Natural killer cell (primary cell): Measurements from ENCODE around the gene ARHGAP24. TPM values are rescaled to one million over a fixed set of nuclear protein-coding genes. Genes with fewer than 3 reads are reported as not detected.

Experiments
- ATAC-seq, 3 donors: fragments of 150-1000 bp in 2 of 3; fragments of 200-7000 bp in 1 of 3; cut with Tn5 transposase; 1 replicate in 1 of 3; 2 replicates in 2 of 3; pipeline ENCODE4 v1.10.0; 2021; ENCODE audit warnings: mild to moderate bottlenecking in 2 of 3, moderate library complexity in 2 of 3
- DNase-seq, 2 donors: peaks; one replicate each; pipeline versions ENCODE4 v3.0.0 to v3.0.0-alpha.2; 2013 to 2021; ENCODE audit warnings: mixed read lengths in 1 of 2
- H3K27ac ChIP-seq: one replicate; pipeline ENCODE4 v1.5.1; 2013; ENCODE audit warnings: mild to moderate bottlenecking, low read length
- H3K27me3 ChIP-seq: one replicate; pipeline ENCODE4 v1.6.1; 2013; ENCODE audit warnings: low read length; ENCODE audit not compliant: control insufficient read depth, insufficient read depth
- H3K36me3 ChIP-seq: one replicate; pipeline ENCODE4 v1.6.1; 2013; ENCODE audit warnings: low read length; ENCODE audit not compliant: control insufficient read depth, insufficient read depth
- H3K4me1 ChIP-seq: one replicate; pipeline ENCODE4 v1.6.1; 2013; ENCODE audit warnings: low read length; ENCODE audit not compliant: control insufficient read depth, insufficient read depth
- H3K4me3 ChIP-seq: one replicate; pipeline ENCODE4 v1.5.1; 2013; ENCODE audit warnings: low read length
- H3K9me3 ChIP-seq: one replicate; pipeline ENCODE4 v1.6.1; 2013; ENCODE audit warnings: low read length; ENCODE audit not compliant: control insufficient read depth, insufficient read depth
- H3K27ac Mint-ChIP-seq, 2 donors: one replicate each; pipeline ENCODE4 v1.8.0; 2022; ENCODE audit warnings: mild to moderate bottlenecking in 2 of 2, mixed read lengths in 2 of 2, moderate library complexity in 1 of 2
- H3K27me3 Mint-ChIP-seq, 2 donors: one replicate each; pipeline ENCODE4 v1.8.0; 2022; ENCODE audit warnings: low read depth in 2 of 2, mixed read lengths in 2 of 2
- H3K36me3 Mint-ChIP-seq: one replicate; pipeline ENCODE4 v1.8.0; 2022; ENCODE audit warnings: mixed read lengths
- H3K4me1 Mint-ChIP-seq, 2 donors: one replicate each; pipeline ENCODE4 v1.8.0; 2022; ENCODE audit warnings: mixed read lengths in 2 of 2
- H3K4me3 Mint-ChIP-seq: one replicate; pipeline ENCODE4 v1.8.0; 2022; ENCODE audit warnings: mild to moderate bottlenecking, moderate library complexity, mixed read lengths
- H3K9me3 Mint-ChIP-seq, 2 donors: one replicate each; pipeline ENCODE4 v1.8.0; 2022; ENCODE audit warnings: mixed read lengths in 2 of 2
- CTCF ChIP-seq: fragments of 200-600 bp; IDR thresholded peaks from one replicate; pipeline ENCODE4 v1.8.0; 2022; ENCODE audit warnings: antibody characterized with exemption
- WGBS: methylation state at CpG from one replicate; pipeline ENCODE4 v1.1.7; 2013; ENCODE audit warnings: missing lambda C conversion rate; ENCODE audit not compliant: insufficient coverage; 5-methylcytosine and 5-hydroxymethylcytosine counted together
- intact Hi-C: fragments of 100-400 bp; cut with micrococcal nuclease; formaldehyde crosslinking; loops from one replicate; pipeline ENCODE4 v1.14.2; 2022
- total RNA-seq, 4 donors: library from RNA; stranded (reverse); fragments of 120-200 nt in 1 of 4; gene quantifications; one replicate each; pipeline versions ENCODE4 v1.2.3 to v1.2.4, GENCODE V29; 2013 to 2022

The ARHGAP24 gene
- total RNA-seq, 3 donors from 2014 or later (not counting 1 experiment from before 2014, with no cell fraction given), result 1.7 to 3.6 (median 1.7) TPM

GRCh38 chr4:85776096-85776495, 301.1 kb downstream of the ARHGAP24 start:
- H3K27me3 Mint-ChIP-seq, result no peaks in the 10 kb centered on the region
- Histone ChIP-seq H3K4me1 (no peaks in the 10 kb centered on the region), H3K27ac (no peak overlapping the region), H3K4me3 (no peak overlapping the region), H3K9me3 (peaks cover 3% of the 10 kb centered on the region), H3K27me3 (no peaks in the 10 kb centered on the region), H3K36me3 (no peaks in the 10 kb centered on the region)
- ATAC-seq, result no peak
- 80% methylated on average over 2 of the region's 2 CpGs for WGBS
- no peaks in the 10 kb centered on the region for H3K4me1 Mint-ChIP-seq
- no peak overlapping the region for H3K27ac Mint-ChIP-seq
- no peak overlapping the region for H3K4me3 Mint-ChIP-seq
- no peak for DNase-seq
- intact Hi-C loops, result no loop called here
- H3K36me3 Mint-ChIP-seq, result no peaks in the 10 kb centered on the region
- TF ChIP-seq CTCF, result no peak
- peaks cover 11 to 17% of the 10 kb centered on the region in 2 donors for H3K9me3 Mint-ChIP-seq

- H3K36me3 Mint-ChIP-seq, result no peaks in the 10 kb centered on the region
- WGBS, result no CpG with 5 or more reads among the region's 1 CpG
- H3K4me1 ChIP-seq, result no peaks in the 10 kb centered on the region
These were observed 301.6 kb downstream of the ARHGAP24 start for GRCh38 chr4:85776579-85776978.

GRCh38 chr4:85777908-85778631, 303.1 kb downstream of the ARHGAP24 start:
- H3K27ac ChIP-seq, result peak overlapping the region; percentile 14
- H3K4me3 ChIP-seq, result no peak overlapping the region
- Mint-ChIP-seq H3K27me3 (no peaks in the 10 kb centered on the region), H3K4me3 (no peak overlapping the region), H3K9me3 (peaks cover 9 to 16% of the 10 kb centered on the region in 2 donors), H3K27ac (no peak overlapping the region), H3K36me3 (no peaks in the 10 kb centered on the region), H3K4me1 (no peaks in the 10 kb centered on the region)
- DNase-seq (no peak), ATAC-seq (no peak)
- H3K27me3 ChIP-seq, result no peaks in the 10 kb centered on the region
- no peaks in the 10 kb centered on the region for H3K4me1 ChIP-seq
- H3K36me3 ChIP-seq, result no peaks in the 10 kb centered on the region
- H3K9me3 ChIP-seq, result no peaks in the 10 kb centered on the region
- intact Hi-C loops, result no loop called here
- WGBS, result 48% methylated on average over 2 of the region's 3 CpGs
- TF ChIP-seq CTCF, result no peak

More at GRCh38 chr4:85776579-85776978, 301.6 kb downstream of the ARHGAP24 start:
- Histone ChIP-seq H3K27me3 (no peaks in the 10 kb centered on the region), H3K27ac (no peak overlapping the region), H3K36me3 (no peaks in the 10 kb centered on the region), H3K4me3 (no peak overlapping the region), H3K9me3 (no peaks in the 10 kb centered on the region)
- Mint-ChIP-seq H3K9me3 (peaks cover 11 to 17% of the 10 kb centered on the region in 2 donors), H3K4me1 (no peaks in the 10 kb centered on the region), H3K27ac (no peak overlapping the region), H3K4me3 (no peak overlapping the region), H3K27me3 (no peaks in the 10 kb centered on the region)
- intact Hi-C loops, result no loop called here
- no peak for ATAC-seq
- no peak for DNase-seq
- TF ChIP-seq CTCF, result no peak
